CD14-positive monocyte (primary cell): Measurements from ENCODE around the gene KMT2C. TPM values are rescaled to one million over a fixed set of nuclear protein-coding genes. Genes with fewer than 3 reads are reported as not detected.

Experiments
- DNase-seq, 3 donors: peaks; one replicate each; pipeline ENCODE4 v3.0.0-alpha.2; 2011 to 2022
- H2AFZ ChIP-seq: 2 replicates; pipeline ENCODE4 v1.6.0; 2012; ENCODE audit warnings: mild to moderate bottlenecking, low read depth, low read length, inconsistent platforms; ENCODE audit not compliant: insufficient read depth, poor library complexity, severe bottlenecking
- H3K27ac ChIP-seq, 2 donors: 1 replicate in 1 of 2; 2 replicates in 1 of 2; pipeline ENCODE4 v1.5.1; 2012 to 2013; ENCODE audit warnings: low read length in 2 of 2, control low read depth in 1 of 2, inconsistent platforms in 1 of 2, low read depth in 1 of 2, mild to moderate bottlenecking in 1 of 2
- H3K27me3 ChIP-seq, 2 donors: one replicate each; pipeline versions ENCODE4 v1.6.0 to v1.6.1; 2011 to 2013; ENCODE audit warnings: low read length in 2 of 2; ENCODE audit not compliant: control insufficient read depth in 2 of 2, insufficient read depth in 2 of 2
- H3K36me3 ChIP-seq, 2 donors: replicated peaks in 1 of 2; 1 replicate in 1 of 2; 2 replicates in 1 of 2; pipeline versions ENCODE4 v1.5.1 to v1.6.1; 2012 to 2013; ENCODE audit warnings: low read length in 2 of 2, control low read depth in 1 of 2, inconsistent platforms in 1 of 2, mild to moderate bottlenecking in 1 of 2; ENCODE audit not compliant: insufficient read depth in 2 of 2, control insufficient read depth in 1 of 2
- H3K4me1 ChIP-seq, 2 donors: 1 replicate in 1 of 2; 2 replicates in 1 of 2; pipeline versions ENCODE4 v1.5.1 to v1.6.1; 2012 to 2013; ENCODE audit warnings: low read length in 2 of 2, control low read depth in 1 of 2, inconsistent platforms in 1 of 2, mild to moderate bottlenecking in 1 of 2, moderate library complexity in 1 of 2; ENCODE audit not compliant: insufficient read depth in 2 of 2, control insufficient read depth in 1 of 2
- H3K4me2 ChIP-seq: replicated peaks from 2 replicates; pipeline ENCODE3; 2012; ENCODE audit warnings: low read length, moderate library complexity, mild to moderate bottlenecking; ENCODE audit not compliant: poor library complexity, severe bottlenecking; ENCODE audit errors: extremely low read depth
- H3K4me3 ChIP-seq, 3 experiments: fragments of 200-600 bp in 1 of 3; sonication (generic) in 1 of 3; replicated peaks in 1 of 3; 1 replicate in 2 of 3; 2 replicates in 1 of 3; pipeline ENCODE4 v1.5.1; 2011 to 2013; ENCODE audit warnings: low read length in 3 of 3, mild to moderate bottlenecking in 3 of 3, control low read depth in 2 of 3, low read depth in 2 of 3, inconsistent platforms in 1 of 3, moderate library complexity in 1 of 3
- H3K79me2 ChIP-seq: 2 replicates; pipeline ENCODE4 v1.6.0; 2012; ENCODE audit warnings: mild to moderate bottlenecking, control low read depth, inconsistent platforms, low read length, moderate library complexity; ENCODE audit not compliant: insufficient read depth
- H3K9ac ChIP-seq: 2 replicates; pipeline ENCODE4 v1.6.0; 2017; ENCODE audit warnings: low read length, mild to moderate bottlenecking; ENCODE audit not compliant: insufficient read depth, poor library complexity, severe bottlenecking
- H3K9me3 ChIP-seq, 2 donors: replicated peaks in 1 of 2; 1 replicate in 1 of 2; 2 replicates in 1 of 2; pipeline versions ENCODE4 v1.5.1 to v1.6.1; 2012 to 2013; ENCODE audit warnings: low read length in 2 of 2, control low read depth in 1 of 2; ENCODE audit not compliant: control insufficient read depth in 1 of 2, insufficient read depth in 1 of 2
- H4K20me1 ChIP-seq: 2 replicates; pipeline ENCODE4 v1.6.0; 2012; ENCODE audit warnings: mild to moderate bottlenecking, low read length, control low read depth, moderate library complexity; ENCODE audit not compliant: insufficient read depth
- H3K27ac Mint-ChIP-seq, 7 donors: one replicate each; pipeline ENCODE4 v1.8.0; 2020; ENCODE audit warnings: mild to moderate bottlenecking in 7 of 7, mixed read lengths in 7 of 7, moderate library complexity in 6 of 7, inconsistent platforms in 2 of 7
- H3K27me3 Mint-ChIP-seq, 3 donors: one replicate each; pipeline ENCODE4 v1.8.0; 2021 to 2022; ENCODE audit warnings: low read depth in 3 of 3, mild to moderate bottlenecking in 3 of 3, mixed read lengths in 3 of 3, moderate library complexity in 3 of 3, inconsistent platforms in 1 of 3
- H3K36me3 Mint-ChIP-seq, 2 donors: one replicate each; pipeline ENCODE4 v1.8.0; 2020; ENCODE audit warnings: mixed read lengths in 2 of 2, inconsistent platforms in 1 of 2, mild to moderate bottlenecking in 1 of 2
- H3K4me1 Mint-ChIP-seq: one replicate; pipeline ENCODE4 v1.8.0; 2020; ENCODE audit warnings: mild to moderate bottlenecking, mixed read lengths
- H3K4me3 Mint-ChIP-seq, 2 donors: one replicate each; pipeline ENCODE4 v1.8.0; 2020; ENCODE audit warnings: mild to moderate bottlenecking in 2 of 2, mixed read lengths in 2 of 2, moderate library complexity in 1 of 2
- H3K9me3 Mint-ChIP-seq, 7 donors: one replicate each; pipeline ENCODE4 v1.8.0; 2020 to 2022; ENCODE audit warnings: mixed read lengths in 7 of 7, mild to moderate bottlenecking in 6 of 7, moderate library complexity in 6 of 7, inconsistent platforms in 2 of 7
- CTCF ChIP-seq: fragments of 200-600 bp; IDR thresholded peaks from one replicate; pipeline ENCODE4 v1.8.0; 2022; ENCODE audit warnings: antibody characterized with exemption, mild to moderate bottlenecking
- WGBS: methylation state at CpG from one replicate; pipeline ENCODE4 v1.1.5; 2013; ENCODE audit warnings: missing lambda C conversion rate; ENCODE audit not compliant: insufficient coverage; 5-methylcytosine and 5-hydroxymethylcytosine counted together
- intact Hi-C, 2 donors: fragments of 100-400 bp; cut with micrococcal nuclease; formaldehyde crosslinking; loops; one replicate each; pipeline versions ENCODE4 v1.15.0 to v1.15.1; 2023
- polyA plus RNA-seq, 3 donors: library from polyadenylated mRNA; depleted of rRNA in 1 of 3; unstranded in 2 of 3; stranded (reverse) in 1 of 3; fragments of 300-500 nt in 2 of 3; fragments of >200 nt in 1 of 3; fragmentation: Illumina TruSeq in 2 of 3; gene quantifications; 1 replicate in 2 of 3; 2 replicates in 1 of 3; pipeline ENCODE4 v1.2.3, GENCODE V29; 2012 to 2021

Gene KMT2C
- polyA plus RNA-seq, 3 donors, result 4.5 to 26.1 (median 7.3) TPM

- no peak overlapping the region for H3K27ac ChIP-seq
- H3K27me3 ChIP-seq, result no peaks in the 10 kb centered on the region
- H3K4me1 Mint-ChIP-seq, result no peaks in the 10 kb centered on the region
- H3K4me2 ChIP-seq, result no peak overlapping the region
- no peak overlapping the region for H3K27ac Mint-ChIP-seq
- H3K36me3 ChIP-seq, result peaks cover 2 to 8% of the 10 kb centered on the region in 2 donors
- peaks cover 7 to 23% (median 16%) of the 10 kb centered on the region in 7 donors for H3K9me3 Mint-ChIP-seq
- H3K9me3 ChIP-seq, result peaks cover 13% of the 10 kb centered on the region in 2 donors
- H2AFZ ChIP-seq, result no peak overlapping the region
- TF ChIP-seq CTCF, result no peak
- H4K20me1 ChIP-seq, result no peaks in the 10 kb centered on the region
- DNase-seq, result no peak
- H3K4me3 ChIP-seq, result no peak overlapping the region
- H3K27me3 Mint-ChIP-seq, result no peaks in the 10 kb centered on the region
- no peaks in the 10 kb centered on the region for H3K4me1 ChIP-seq
- H3K79me2 ChIP-seq, result no peaks in the 10 kb centered on the region
- WGBS, result 100% methylated on average over 4 of the region's 7 CpGs
- intact Hi-C loops, result no loop called here
- H3K9ac ChIP-seq, result no peak overlapping the region
- no peak overlapping the region for H3K4me3 Mint-ChIP-seq
- peaks cover 13 to 15% of the 10 kb centered on the region in 2 donors for H3K36me3 Mint-ChIP-seq
These were observed 346.6 kb downstream of the KMT2C start for GRCh38 chr7:152089183-152089582.

GRCh38 chr7:152086513-152086912 lies 349.3 kb downstream of the KMT2C start:
- Histone ChIP-seq H3K4me1 (peaks cover 0 to 3% of the 10 kb centered on the region in 2 donors), H3K4me2 (no peak overlapping the region), H3K4me3 (no peak overlapping the region), H4K20me1 (no peaks in the 10 kb centered on the region), H3K9me3 (peaks cover 13% of the 10 kb centered on the region in 2 donors), H3K9ac (no peak overlapping the region), H2AFZ (no peak overlapping the region), H3K36me3 (peaks cover 0 to 8% of the 10 kb centered on the region in 2 donors), H3K79me2 (no peaks in the 10 kb centered on the region), H3K27me3 (no peaks in the 10 kb centered on the region), H3K27ac (no peak overlapping the region)
- peaks cover 12% of the 10 kb centered on the region for H3K4me1 Mint-ChIP-seq
- intact Hi-C loops, result no loop called here
- no peak for DNase-seq
- H3K9me3 Mint-ChIP-seq, result peaks cover 7 to 23% (median 16%) of the 10 kb centered on the region in 7 donors
- H3K36me3 Mint-ChIP-seq, result peaks cover 11 to 14% of the 10 kb centered on the region in 2 donors
- no CpG with 5 or more reads among the region's 1 CpG for WGBS
- H3K27ac Mint-ChIP-seq, result no peak overlapping the region
- H3K27me3 Mint-ChIP-seq, result no peaks in the 10 kb centered on the region
- no peak overlapping the region for H3K4me3 Mint-ChIP-seq
- no peak for TF ChIP-seq CTCF
